Keratinocyte (primary cell): Measurements from ENCODE around the gene PVR.

Experiments used
- EZH2 ChIP-seq: IDR thresholded peaks from one replicate; pipeline ENCODE4 v1.6.1; 2012; ENCODE audit warnings: inconsistent platforms, mild to moderate bottlenecking, low read length, moderate library complexity
- TF ChIP-seq, protein P1 (sequence below), 3 experiments: IDR thresholded peaks in 1 of 3; conservative IDR thresholded peaks in 1 of 3; optimal IDR thresholded peaks in 1 of 3; 2 replicates in 2 of 3; 3 replicates in 1 of 3; pipeline versions ENCODE3 to v1.5.1; 2011; ENCODE audit warnings: low read length in 3 of 3, mild to moderate bottlenecking in 3 of 3, moderate library complexity in 2 of 3, control low read depth in 1 of 3, inconsistent platforms in 1 of 3; ENCODE audit not compliant: insufficient read depth in 2 of 3; ENCODE audit errors: extremely low read depth in 1 of 3

DNA sequence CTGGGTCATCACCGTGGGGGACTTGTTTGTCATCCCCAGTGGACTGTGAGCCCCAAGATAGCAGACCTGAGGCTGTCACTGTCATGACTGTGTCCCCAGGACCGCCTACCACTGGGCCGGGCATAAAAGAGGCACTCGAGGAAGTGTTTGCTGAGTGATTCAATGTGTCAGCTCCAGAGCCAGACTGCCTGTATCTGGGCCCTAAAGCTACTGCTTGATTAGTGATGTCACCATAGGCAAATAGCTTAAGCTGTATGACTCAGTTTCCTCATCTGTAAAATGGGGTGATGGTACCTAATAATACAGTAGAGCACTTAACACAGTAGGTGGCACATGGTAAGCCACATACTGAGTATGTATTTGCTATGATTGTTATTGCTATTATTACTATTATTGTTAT lies 16.4 kb downstream of the PVR start:
- TF ChIP-seq, protein P1, sequence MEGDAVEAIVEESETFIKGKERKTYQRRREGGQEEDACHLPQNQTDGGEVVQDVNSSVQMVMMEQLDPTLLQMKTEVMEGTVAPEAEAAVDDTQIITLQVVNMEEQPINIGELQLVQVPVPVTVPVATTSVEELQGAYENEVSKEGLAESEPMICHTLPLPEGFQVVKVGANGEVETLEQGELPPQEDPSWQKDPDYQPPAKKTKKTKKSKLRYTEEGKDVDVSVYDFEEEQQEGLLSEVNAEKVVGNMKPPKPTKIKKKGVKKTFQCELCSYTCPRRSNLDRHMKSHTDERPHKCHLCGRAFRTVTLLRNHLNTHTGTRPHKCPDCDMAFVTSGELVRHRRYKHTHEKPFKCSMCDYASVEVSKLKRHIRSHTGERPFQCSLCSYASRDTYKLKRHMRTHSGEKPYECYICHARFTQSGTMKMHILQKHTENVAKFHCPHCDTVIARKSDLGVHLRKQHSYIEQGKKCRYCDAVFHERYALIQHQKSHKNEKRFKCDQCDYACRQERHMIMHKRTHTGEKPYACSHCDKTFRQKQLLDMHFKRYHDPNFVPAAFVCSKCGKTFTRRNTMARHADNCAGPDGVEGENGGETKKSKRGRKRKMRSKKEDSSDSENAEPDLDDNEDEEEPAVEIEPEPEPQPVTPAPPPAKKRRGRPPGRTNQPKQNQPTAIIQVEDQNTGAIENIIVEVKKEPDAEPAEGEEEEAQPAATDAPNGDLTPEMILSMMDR (optimal IDR thresholded peaks at IDR 0.05 in 1 of 3, IDR thresholded peaks at IDR 0.05 in 1 of 3, conservative IDR thresholded peaks at IDR 0.05 in 1 of 3; ENCODE audit: extremely low read depth in 1 of 3, insufficient read depth in 2 of 3, low read length in 3 of 3) = no peak
- TF ChIP-seq EZH2 = no peak
